Lung microvascular endothelial cell (primary cell): ENCODE measurements around the gene GCGR. TPM values are rescaled to one million over a fixed set of nuclear protein-coding genes. Genes with fewer than 3 reads are reported as not detected.
A peak's percentile ranks its signal among the peaks of the same experiment; 100 is the strongest.

Source experiments
- DNase-seq, 2 donors: peaks; one replicate each; pipeline versions ENCODE4 v3.0.0 to v3.0.0-alpha.2; 2010; ENCODE audit warnings: low read depth in 2 of 2
- total RNA-seq: library from RNA; depleted of rRNA; stranded (reverse); fragments of >200 nt; gene quantifications from 2 replicates; pipeline ENCODE4 v1.2.1, GENCODE V29; 2014

Gene GCGR
- total RNA-seq, 1 donor from 2014 or later: not detected

GRCh38 chr17:81811705-81812570 lies 8.0 kb downstream of the GCGR start:
- DNase-seq: no peak

DNA sequence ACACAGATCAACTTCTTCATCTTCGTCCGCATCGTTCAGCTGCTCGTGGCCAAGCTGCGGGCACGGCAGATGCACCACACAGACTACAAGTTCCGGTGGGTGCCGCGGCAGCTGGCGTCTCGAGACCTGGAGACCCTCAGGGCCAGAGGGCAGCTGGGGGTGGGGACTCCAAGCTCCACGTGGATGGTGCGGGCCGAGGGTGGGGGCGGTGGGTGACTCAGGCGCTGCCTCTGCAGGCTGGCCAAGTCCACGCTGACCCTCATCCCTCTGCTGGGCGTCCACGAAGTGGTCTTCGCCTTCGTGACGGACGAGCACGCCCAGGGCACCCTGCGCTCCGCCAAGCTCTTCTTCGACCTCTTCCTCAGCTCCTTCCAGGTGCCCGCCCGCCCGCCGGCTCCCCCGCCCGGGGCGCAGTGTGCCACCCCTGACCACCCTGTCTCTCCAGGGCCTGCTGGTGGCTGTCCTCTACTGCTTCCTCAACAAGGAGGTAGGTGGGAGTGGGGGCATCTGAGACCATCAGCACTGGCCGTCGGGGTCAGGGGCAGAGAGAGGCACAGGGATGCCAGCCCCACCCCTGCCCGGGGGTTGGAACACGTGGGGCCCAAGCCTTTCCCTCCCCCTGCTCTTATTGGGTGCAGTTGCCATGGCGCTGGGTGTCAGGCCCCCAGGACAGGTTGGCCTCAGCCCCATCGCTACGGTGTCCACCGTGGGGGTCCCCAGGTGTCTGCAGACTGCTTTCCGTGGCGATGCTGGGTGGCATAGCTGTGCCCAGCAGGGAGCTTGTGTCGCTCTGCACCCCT lies 8.8 kb downstream of the GCGR start:
- no peak for DNase-seq

GRCh38 chr17:81813371-81813684 lies 9.4 kb downstream of the GCGR start:
- DNase-seq: no peak

- no peak for DNase-seq
These were observed 10.1 kb downstream of the GCGR start for GRCh38 chr17:81813861-81814683.

GRCh38 chr17:81814748-81815645 lies 11.0 kb downstream of the GCGR start:
- no peak for DNase-seq

GRCh38 chr17:81815646-81815986 lies 11.7 kb downstream of the GCGR start:
- no peak for DNase-seq

- DNase-seq: no peak
These were observed 13.8 kb downstream of the GCGR start for GRCh38 chr17:81817758-81818147.

GRCh38 chr17:81819708-81820107 lies 15.8 kb downstream of the GCGR start:
- DNase-seq: no peak

- DNase-seq: no peak
These were observed 17.2 kb downstream of the GCGR start for GRCh38 chr17:81821147-81821546.

- DNase-seq: peak; percentile 82 to 92
These were observed 17.8 kb downstream of the GCGR start for GRCh38 chr17:81821603-81822311.

GRCh38 chr17:81822312-81822637 lies 18.3 kb downstream of the GCGR start:
- DNase-seq: no peak

GRCh38 chr17:81822996-81823819 lies 19.3 kb downstream of the GCGR start:
- DNase-seq: no peak

GRCh38 chr17:81823820-81824550 lies 20.0 kb downstream of the GCGR start:
- no peak for DNase-seq

DNA sequence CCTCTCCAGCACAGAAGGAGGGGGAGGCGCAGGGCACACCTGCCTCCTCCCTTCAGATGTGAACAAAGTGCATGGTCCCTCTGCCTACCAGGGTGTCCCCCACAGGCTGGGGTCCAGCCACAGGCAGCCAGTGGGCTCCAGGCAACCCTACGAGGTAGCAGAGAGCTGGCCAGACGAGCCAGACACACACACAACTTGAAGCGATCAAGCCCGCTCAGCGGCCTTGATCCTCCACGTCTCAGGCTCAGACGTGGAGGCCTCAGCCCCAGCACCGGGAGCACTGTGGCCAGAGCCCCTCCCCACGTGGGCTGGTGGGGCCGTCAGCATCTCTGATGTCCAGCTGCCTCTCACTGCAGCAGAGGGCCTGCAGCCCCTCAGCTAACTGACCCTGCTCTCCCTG lies 20.6 kb downstream of the GCGR start:
- no peak for DNase-seq

GRCh38 chr17:81825841-81826466 lies 22.0 kb downstream of the GCGR start:
- no peak for DNase-seq

- DNase-seq: peak in 1 of 2 donors; percentile 21
These were observed 24.7 kb downstream of the GCGR start for GRCh38 chr17:81828656-81829055.

GRCh38 chr17:81829858-81830257 lies 25.9 kb downstream of the GCGR start:
- no peak for DNase-seq

- DNase-seq: no peak
These were observed 27.6 kb downstream of the GCGR start for GRCh38 chr17:81831563-81831956.
